GM21825 (cell line): Measurements from ENCODE around the gene COPS9.

ENCODE experiments used
- ATAC-seq: cut with Tn5 transposase; IDR thresholded peaks from one replicate; pipeline ENCODE4 v1.9.1; 2021; ENCODE audit warnings: mild to moderate bottlenecking, moderate library complexity; ENCODE audit not compliant: unreplicated experiment

The COPS9 gene

DNA sequence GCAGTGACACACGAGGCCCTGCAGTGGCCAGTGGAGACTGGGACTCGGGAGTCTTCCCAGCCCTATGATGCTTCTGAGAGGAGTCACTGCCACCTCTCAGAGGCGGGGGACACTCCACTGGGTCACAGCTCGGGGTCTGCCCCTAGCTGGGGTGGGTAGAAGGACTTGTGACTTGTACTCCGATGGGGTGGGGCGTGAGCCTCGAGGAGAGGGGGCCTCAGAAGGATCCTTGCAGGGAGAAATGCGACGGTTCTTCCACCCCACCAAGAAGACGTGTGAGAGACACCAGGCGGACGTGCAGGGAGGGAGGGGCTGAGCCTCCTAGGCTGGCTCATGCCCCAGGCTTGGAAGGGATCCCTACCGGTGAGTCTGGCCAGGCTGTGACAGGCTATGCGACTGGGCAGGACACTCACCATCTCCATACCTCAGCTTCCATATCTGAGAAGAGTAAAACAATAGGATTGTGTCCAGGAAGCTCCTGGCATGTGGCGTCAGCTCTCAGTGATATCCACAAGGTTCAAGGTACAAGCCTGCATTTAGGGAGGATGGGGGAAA lies 15.4 kb upstream of the COPS9 start:
- no peak for ATAC-seq

DNA sequence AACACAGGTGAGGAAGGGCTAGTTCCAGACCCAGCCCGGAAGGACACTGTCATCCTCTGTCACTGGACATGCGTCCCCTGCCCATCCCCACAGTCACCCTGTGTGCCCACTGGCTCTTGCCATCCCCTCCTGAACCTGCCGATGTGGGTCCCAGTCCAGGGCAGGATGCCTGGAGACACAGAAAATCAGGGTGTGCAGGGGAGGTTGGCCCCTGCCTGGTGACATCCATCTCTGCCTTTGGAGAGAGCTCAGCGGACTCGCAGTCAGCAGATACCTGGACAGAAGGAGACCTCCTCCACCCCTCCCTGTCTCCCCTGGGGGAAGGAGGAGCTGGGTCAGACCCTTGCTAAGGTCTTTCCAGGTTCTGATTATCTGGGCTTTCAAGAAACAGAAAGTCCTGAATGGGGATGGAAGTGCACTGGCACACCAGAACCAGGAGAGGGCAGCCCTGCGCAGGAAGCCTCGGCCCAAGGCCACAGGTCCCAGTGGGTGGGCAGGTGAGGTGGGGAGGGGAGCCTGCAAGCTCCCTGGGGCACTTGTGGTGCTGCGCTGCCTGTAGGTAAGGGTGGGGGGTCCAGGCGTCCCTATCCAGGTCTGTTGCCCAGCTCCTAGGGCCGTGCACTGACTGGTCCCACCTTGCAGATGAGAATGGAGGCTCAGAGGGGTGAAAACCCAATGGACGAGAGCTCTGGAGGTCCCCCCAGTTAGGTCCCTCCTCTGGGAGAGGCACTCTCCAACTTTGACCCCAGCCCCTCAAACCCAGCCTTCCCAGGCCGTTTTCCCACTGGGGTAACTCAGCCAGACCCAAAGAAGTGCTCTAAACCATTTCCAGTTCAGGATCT lies 14.1 kb upstream of the COPS9 start:
- ATAC-seq: no peak

DNA sequence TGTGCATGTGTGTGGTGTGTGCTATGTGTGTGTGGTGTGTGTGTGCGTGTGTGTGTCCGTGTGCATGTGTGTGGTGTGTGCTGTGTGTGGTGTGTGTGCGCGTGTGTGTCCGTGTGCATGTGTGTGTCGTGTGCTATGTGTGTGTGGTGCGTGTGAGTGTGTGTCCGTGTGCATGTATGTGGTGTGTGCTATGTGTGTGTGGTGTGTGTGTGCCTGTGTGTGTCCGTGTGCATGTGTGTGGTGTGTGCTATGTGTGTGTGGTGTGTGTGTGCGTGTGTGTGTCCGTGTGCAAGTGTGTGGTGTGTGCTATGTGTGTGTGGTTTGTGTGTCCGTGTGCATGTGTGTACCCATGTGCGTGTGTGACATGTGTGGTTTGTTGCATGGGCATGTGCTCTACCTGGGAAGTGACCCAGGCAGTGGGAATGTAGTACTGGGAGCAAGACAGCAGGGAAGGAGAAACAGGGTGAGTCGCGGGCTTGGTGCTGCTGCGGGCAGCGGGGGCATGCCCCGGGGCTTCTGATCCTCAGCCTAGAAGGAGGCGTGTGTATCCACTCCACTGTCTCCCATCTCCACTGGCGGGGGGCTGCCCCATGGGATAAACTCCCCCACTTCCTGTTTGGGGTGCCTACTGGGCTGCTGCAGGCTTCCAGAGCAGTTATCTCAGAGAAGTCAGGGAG lies 11.9 kb upstream of the COPS9 start:
- no peak for ATAC-seq

DNA sequence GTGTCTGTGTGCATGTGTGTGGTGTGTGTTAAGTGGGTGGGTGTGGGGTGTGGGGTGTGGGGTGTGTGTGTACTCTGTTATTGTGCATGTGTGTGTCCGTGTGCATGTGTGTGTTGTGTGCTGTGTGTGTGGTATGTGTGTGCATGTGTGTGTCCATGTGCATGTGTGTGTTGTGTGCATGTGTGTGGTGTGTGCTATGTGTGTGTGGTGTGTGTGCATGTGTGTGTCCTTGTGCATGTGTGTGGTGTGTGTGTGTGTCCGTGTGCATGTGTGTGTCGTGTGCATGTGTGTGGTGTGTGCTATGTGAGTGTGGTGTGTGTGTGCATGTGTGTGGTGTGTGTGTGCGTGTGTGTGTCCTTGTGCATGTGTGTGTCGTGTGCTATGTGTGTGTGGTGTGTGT lies 11.3 kb upstream of the COPS9 start:
- ATAC-seq: no peak

DNA sequence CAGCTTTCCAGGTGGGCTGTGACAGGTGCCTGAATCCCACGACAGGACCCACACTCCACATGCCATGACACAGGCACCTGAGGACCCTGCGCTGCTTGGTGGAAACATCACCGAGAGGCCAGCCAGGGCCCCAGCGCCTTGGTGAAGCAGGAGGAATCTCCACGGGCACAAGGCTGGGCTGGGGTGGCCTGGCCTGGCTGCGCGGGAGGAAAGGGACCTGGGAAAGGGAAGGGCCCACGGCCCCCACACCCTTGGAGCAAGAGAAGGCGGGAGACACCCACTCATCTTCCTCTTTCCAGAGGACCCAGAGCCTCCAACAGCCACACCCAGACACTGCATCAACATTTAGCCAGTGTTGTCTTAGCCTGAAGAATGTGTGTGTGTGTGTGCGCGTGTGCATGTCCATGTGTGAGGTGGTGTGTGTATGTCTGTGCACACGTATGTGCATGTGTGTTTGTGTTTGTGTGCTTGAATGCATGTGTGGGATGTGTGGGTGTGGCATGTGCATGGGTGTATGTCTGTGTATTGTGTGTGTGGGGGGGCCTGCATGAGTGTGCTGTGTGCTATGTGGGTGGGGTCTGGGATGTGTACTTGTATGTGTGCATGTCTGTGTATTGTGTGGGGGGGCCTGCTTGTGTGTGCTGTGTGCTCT lies 10.6 kb upstream of the COPS9 start:
- no peak for ATAC-seq

DNA sequence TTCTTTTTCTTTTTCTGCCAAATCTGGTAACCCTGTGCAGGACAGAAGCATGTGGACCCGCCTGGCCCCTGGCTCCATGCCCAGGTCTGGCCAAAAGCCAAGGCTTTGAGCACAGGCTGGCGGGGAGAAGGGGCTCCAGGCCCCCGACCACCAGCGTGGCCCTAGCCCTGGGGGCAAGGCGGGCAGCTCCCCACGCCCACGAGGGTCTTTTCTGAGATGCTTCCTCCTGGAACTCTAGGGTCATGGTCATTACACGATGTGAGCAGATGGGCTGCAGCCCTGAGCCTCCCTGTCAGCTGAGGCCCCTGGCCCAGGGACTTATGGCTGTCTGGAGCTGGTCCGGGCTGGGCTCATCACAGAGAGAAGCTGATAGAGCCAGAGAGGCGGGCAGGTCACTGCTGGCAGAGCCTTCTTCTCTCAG lies 10.0 kb upstream of the COPS9 start:
- ATAC-seq: no peak

DNA sequence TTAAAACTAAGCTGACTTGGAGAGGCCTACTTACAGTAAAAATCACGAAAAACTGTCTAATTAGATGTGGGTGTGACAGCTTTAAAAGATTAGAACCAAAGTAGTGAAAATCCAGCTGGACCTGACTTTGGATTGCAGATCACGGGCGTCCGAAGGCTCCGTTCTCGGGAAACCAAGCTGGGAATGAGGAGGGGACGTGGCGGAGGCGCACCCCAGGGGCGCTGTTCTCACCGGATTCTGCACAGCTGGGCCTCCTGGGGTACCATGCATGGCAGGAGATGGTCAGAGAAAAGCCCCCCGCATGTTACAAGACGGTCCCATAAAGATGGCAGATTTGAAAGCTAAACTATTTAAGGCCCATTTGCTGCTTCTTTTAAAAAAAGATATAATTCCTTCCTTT lies 9.4 kb upstream of the COPS9 start:
- no peak for ATAC-seq

DNA sequence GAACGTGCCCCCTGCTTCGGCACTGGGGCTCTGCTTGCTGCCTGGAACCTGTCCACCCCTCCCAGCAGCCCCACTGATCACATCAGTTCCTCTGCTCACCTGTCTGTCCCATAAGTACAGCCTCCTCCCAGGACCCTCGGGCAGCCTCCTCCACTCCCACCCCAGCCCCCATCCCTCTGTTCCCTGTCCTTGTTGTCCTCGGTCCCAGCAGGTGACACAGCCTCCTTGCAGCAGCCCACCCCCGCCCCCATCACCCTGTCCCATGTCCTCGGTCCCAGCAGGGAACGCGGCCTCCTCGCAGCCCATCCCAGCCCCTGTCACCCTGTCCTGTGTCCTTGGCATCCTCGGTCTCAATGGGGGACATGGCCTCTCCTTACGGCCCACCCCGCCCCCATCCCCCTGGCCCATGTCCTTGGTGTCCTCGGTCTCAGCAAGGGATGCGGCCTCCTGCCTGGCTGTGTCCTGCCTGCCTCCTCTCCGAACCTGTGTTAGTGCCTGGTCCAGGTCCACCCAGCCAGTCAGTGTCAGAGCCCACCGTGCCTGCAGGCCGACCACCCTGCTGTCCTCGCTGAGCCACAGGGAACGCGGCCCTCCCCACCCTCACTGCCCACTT lies 8.7 kb upstream of the COPS9 start:
- ATAC-seq: no peak

DNA sequence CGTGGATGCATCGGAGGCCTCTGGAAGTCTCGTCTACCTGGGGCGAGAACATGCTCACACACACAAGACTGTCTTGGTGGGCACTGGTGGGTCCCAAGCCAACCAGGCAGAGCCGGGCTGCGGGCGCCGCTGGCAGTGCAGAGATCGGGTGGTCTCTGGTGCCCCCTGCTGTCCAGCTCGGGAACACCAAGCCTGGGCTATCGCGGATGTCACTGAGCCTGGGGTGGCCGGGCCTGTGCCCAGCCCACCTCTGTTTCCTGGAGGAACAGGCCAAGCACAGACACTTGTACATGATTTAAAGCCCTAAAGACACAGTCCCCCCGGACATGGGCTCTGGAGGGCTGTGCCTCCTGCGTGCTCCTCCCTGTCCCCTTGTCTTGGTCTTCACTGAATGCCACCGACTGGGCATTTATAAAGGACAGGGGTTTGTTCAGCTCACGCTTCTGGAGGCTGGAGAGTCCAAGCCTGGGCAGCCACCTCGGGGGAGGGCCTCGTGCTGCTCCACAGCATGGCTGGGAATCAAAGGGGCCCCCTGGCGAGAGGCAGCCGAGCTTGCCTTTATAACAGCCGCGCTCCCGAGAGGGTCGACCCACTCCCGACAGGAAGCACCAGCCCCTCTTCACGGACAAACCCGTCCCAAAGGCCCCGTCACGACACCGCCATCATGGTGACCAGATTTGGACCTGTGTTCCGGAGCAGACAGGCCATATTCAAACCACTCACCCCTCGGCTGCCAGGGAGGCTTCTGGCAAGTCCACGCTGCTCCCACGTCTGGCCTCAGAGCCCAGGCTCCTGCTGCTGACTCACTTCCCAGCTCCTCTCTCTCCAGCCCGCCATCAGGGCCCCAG lies 7.9 kb upstream of the COPS9 start:
- ATAC-seq: no peak

DNA sequence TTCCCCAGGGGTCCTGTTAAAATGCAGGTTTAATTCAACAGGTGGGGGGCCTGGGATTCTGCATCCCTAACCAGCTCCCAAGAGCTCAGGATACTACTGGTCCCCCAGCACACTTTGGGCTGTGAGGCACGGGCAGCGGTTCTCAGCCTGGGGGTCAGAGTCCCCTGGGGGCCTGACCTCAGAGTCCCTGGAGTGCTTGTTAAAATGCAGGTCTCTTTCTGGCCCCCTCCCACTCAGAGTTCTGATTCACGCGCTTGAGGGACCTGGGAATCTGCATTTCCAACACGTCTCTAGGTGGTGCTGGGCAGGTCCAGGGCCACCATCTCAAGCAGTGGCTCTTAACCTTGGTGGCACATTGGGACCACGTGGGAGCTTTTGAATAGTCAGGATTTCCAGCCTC lies 7.2 kb upstream of the COPS9 start:
- ATAC-seq: no peak

DNA sequence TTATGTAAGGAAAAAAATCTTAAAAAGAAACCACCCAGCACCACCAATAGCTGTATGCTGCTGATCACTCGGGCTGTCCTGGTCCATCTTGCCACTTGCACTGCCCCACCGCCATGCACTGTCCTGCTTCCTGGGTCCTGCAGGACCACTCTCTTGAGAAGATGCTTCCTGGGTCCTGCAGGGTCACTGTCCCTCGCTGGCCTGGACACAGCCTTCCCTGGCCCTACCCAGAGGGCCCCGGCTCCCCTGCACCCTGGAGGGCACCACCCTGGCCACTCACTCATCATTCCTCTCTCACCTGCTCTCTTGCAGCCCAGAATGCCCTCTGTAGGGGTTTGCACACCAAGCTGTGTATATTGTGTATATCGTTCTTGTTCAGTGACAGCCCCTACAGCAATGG lies 6.8 kb upstream of the COPS9 start:
- ATAC-seq: no peak

DNA sequence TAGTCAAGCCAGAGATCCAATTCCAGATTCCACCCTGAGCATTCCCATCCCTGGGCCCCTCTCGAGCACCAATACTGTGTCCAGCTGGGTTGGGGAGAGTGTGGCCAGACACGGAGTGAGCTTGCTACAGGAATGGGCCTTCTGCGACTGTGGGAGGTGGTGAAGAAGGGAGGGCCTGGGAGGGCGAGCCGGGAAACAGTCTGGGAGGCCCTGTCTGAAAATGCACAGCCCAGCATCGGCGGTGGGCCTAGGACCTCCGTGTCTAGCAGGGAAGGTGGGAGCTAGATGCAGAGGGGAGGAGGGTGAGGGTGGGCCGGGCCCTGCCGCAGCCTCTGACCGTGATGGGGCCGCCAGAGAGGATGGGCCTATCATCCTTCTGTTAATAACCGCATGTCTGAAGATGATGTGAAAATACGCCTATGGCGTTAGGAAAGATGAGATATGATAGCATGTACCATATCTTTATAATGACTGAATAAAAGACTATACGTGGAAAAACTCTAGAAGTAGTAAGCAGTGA lies 6.2 kb upstream of the COPS9 start:
- ATAC-seq: no peak

DNA sequence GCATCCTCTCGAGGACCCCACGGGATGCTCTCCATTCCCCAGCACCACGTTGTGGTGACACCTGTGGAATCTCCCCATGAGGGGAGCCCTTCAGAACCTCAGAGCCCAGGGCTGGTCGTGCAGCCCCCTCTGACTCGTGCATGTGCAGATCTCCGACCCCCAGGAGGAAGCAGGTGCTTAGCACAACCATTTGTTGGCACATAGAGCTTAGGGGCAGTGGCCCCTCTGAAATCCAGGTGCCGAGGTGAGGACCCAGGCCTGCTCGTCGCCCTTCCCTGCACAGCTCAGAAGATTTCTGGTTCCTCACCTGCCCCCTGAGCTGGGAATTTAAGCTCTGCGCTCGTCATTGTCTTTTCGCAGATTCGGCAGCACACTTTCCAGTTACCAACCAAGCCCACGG lies 5.6 kb upstream of the COPS9 start:
- no peak for ATAC-seq

DNA sequence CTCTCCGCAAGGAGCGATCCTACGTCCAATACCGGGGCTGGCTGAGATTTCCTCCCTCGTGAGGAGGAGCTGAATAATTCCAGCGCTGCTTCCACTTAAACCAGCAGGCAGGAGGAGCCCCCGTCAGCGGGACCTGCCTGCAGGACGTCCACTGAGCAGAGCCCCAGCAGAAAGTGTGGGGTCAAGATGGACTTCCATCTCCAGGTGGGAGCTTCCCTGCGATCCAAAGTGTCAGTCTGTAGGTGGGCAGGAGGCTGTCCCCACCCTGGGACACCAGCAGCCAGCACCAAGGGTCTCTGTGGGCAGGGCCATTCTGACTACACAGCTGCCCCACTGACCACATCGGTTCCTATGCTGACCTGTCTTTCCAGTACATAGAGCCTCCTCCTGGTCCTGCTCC lies 4.8 kb upstream of the COPS9 start:
- ATAC-seq: no peak

DNA sequence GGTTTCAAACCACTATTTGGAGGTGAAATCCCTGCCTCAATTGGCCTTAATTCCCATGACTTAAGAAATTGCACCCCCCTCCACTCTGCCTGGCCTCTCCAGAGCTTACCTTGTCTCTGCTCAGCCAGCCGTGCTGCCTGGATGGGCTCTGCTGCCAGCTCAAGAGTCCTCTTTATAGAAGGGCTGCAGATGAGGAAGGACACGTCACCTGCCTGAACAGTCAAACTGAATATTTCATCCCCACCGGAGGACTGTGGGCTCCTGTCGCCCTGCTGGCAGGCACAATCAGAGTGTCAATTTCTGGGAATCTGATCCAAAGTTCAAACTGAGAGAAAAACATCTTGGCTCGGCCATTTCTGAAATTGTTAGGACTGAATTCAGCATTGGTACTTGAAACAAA lies 4.4 kb upstream of the COPS9 start, which contains the start of gene OTOS:
Gene OTOS, minus strand, starts transcription at position 148 of the 400 bp plus-strand sequence. CDS start 332 bp downstream, outside the sequence.
- ATAC-seq: no peak

DNA sequence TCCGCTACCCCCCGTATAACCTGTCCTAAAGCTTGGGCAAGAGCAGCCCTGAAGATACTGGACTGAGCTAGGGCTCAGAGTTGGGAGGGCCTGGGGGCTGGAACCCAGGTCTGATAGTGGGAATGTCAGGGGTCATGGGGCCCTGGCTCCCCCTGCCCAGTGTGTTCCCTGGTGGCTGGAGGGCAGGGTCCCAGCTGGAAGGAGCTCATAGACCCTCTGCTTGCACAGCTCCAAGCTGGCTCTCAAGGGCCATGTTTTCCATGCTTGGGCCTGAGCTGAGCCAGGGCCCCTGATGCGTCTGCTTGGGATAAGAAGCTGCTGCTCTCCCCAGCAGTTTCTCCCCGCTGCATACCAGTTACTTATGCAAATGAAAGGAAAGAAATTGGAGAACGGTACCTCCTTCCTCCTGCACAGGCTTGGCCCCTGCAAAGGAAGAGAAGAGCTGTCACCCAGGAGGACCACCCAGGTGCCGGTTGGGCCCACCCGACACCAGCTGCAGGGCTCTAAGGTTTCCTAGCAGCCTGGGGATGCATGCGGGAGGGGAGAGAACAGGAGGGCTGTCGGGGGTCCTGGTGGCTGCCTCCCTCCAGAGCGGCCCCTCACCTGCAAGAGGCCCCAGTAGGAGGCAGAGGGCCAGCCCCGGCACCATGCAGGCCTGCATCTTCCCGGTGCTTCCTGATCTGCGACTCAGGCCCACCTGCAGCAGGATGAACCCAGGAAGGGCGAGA lies 3.7 kb upstream of the COPS9 start:
- no peak for ATAC-seq

DNA sequence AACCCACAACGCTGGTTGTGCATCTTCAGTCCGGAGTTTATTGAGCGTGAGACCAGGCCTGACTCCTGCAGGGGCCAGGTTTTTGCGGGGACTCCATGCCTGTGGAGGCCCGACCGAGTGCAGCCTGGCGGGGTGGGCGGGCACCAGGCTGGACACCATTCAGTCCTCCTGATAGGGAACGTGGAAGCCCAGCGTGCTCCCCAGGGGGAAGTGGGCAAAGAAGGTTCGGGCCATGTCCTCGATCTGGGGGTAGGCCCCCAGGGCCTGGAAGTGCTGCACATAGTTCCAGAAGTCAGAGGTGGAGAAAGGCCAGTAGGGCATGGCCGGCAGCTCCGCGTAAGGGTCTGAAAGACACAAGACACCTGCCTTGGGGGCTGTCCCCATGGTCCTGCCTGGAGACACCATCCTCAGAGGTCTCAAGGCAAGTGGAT lies 2.9 kb upstream of the COPS9 start:
- no peak for ATAC-seq

DNA sequence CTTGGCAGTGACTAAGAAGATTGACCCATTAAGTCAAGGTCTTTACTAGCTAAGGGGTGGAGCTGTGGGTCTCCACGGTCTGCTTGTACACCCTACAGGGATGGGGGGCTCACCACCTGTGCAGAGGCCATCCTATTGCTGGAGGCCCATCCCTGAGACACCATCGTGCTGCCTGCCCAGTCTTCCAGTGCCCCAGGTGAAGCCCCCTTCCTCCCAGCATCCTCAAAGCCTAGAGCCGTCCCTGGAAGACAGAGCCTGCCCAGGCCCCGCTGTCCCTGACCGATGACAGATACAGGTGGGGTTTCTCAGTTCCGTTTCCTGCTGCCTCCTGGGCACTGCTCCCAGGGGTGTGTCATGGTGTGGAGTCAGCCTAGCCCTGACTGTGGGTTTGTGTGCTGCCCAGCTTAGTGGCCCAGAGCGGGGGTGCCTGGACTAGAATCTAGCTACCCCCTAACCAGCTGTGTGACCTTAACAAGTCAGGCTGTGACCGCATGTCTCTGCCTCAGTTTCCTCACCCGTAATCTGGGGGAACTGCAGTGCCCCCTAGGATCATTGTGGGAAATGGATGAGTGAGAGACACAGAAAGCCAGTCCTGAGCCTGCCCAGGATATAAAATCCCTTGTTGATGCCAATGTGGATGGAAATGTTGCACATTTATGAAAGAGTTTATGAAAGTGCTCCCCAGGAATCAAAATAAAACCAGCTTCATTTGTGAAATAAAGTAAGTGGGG lies 2.3 kb upstream of the COPS9 start:
- ATAC-seq: no peak
